GM19240 (cell line): ENCODE measurements around the gene LRRC61.
"Not testable (repeated sequence)": the region's sequence is repeated elsewhere in the genome, so short reads cannot be mapped to it uniquely, and the experiment has no call there.

Experiments used
- DNase-seq: peaks from one replicate; pipeline ENCODE4 v3.0.0; 2011; ENCODE audit warnings: low spot score; ENCODE audit not compliant: insufficient read length

The LRRC61 gene, protein sequence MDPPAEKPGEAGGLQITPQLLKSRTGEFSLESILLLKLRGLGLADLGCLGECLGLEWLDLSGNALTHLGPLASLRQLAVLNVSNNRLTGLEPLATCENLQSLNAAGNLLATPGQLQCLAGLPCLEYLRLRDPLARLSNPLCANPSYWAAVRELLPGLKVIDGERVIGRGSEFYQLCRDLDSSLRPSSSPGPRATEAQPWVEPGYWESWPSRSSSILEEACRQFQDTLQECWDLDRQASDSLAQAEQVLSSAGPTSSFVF

DNA sequence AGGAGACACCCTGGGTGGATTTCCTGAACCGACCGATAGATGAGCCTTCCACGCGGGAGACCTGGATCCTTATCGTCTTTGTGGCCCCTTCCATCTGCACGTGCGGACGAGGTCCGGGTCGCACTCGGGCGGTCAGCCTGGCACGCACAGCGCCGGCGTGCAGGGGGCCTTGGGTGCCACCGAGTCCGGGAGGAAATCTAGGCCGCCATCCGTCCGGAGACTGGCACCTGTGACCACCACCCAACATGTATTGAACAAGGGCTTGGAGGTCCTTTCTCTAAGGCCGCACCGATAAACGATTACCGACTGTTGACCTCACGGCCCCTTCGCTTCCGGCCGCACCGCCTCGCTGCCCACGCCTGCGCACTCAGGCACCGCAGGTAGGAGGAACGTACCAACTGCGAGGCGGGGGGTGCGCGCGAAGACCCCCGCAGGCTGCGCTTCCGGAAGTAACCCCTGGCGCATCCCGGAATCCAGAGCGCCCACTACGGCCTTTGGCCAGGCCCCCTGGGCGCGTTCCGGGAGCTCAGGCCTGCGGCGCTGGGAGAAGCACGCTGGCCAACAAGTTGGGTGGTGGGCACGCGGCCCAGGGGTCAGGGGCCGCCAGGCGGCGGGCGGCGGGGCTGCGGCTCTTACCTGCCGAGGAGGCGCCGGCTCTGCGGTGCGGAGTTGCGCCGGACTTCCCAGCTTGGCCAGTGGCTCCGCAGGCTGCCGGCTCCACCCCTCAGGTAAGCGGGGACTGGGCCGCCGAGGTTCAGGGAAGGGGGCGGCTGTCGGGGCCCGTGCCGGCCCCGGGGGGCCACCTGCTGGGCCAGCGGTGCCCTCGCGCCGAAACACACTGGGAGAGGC is at the start of gene LRRC61, which contains the start of gene ACTR3C:
LRRC61 (plus strand) TSS at position 523 of the 849 bp plus-strand sequence. CDS start 13,507 bp downstream, outside the sequence.
ACTR3C (minus strand) TSS at position 713 of the 849 bp plus-strand sequence. CDS start 28,249 bp downstream, outside the sequence.
- peak; percentile 43 for DNase-seq

DNA sequence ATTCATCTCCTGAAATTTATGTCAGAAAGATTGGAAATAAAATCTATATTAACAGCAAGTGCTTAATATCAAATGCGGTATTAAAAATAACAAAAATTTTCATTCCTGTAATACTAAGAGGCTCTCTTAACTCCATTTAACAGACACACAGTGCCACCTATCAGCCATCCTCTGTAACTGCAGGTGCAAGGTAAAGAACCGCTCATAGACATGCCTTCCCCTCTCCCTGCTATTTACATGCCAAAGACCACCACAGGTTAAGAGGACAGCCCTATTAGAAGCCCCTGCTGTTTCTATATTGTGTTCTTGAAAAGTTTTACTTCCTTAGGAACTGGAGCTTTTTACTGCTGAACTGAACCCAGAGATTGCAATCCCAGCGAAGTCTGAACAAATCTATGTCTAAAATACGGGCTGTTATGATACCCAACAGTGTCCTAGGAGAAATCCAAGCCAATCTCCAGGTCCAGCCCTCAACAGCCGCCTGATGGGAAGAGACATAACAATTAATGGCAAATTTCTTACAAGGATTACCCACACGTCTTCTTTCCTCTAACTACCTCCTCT is 46.9 kb upstream of the LRRC61 start:
- DNase-seq, result not testable (repeated sequence)

DNA sequence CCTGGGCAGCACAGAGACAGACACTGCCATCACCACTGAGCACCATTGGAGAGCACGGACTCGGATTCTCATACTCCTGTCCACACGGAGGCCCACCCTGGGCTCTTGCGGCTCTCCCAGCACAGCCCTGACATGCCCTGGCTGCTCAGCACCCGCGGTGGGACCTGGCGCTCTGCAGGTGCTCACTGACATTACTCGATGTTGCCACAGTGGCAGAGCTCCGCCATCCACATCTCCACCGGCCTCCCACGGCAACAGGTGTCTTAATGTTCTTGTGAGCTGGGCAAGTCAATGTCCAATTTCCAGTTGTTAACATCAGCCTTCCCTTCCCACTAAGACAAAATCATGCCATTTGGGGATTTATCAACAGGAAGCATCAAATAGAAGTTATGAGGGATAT is 44.8 kb upstream of the LRRC61 start:
- not testable (repeated sequence) for DNase-seq

DNA sequence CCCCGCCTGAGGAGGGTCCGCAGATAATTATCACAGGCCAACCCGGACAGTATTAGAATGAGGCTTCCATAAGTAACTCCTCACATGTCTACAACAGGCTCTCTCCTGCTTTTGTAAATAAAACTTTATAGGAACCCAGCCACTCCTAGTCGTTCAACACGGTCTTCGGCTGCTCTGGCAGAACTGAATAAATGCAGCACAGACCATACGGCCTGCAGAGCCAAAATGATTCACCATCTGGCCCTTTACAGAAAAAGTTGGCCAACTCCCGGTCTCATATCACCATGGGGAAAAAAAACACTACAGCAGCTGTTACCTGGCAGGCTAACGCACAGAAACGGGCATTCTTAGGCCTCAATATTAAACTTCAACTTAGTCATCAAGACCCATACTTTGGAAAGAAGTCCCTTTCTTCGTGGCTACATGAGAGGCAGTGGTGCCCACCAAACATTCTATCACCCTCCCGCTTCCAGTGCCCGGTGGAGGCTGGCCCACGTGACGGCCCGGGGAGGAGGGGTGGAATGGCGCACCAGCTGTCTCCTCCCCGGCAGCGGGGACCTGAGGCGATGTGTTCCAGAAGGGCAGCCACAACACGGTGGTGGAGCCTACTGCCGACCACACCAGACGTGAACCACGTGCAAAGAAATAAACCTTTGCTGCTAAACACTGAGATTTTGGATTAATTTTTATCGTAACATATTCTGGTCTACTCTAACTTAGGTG is 41.3 kb upstream of the LRRC61 start:
- DNase-seq, result not testable (repeated sequence)

DNA sequence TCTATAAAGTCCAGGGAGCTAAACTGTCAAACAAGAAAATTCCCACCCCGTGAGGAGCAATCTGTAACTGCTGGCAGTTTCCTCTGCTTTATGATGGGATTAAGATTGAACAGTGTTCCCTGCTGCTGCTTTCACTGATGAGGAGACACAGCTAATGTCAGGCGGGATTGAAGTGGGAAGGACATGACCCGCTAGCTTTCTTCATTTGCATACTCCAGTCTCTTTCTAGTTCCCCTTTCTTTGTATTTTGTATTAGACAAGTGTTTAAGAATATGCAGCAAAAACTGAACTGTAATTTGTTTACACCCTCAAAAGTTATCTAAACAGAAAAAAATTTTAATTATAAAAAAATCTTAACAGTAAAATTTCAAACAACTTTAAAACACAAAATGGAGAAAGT is 40.0 kb upstream of the LRRC61 start:
- DNase-seq, result not testable (repeated sequence)

DNA sequence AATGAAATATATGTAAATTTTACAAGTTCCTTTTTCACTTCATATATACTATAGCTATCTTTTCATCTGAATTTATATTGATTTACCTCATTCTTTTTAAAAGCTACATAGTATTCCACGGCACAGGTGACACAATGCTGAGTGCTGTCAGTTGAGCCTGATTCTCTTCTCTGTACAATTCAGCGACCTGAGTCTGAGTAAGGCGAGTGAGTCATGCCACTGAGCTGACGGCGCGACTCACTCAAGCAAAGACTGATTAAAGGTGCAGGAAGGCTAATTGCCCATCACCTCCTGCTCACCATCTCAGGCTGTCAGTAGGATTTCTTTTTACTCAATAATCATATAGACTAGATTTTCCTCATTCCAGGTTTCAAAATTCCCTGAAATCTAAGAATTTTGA is 39.5 kb upstream of the LRRC61 start:
- not testable (repeated sequence) for DNase-seq

DNA sequence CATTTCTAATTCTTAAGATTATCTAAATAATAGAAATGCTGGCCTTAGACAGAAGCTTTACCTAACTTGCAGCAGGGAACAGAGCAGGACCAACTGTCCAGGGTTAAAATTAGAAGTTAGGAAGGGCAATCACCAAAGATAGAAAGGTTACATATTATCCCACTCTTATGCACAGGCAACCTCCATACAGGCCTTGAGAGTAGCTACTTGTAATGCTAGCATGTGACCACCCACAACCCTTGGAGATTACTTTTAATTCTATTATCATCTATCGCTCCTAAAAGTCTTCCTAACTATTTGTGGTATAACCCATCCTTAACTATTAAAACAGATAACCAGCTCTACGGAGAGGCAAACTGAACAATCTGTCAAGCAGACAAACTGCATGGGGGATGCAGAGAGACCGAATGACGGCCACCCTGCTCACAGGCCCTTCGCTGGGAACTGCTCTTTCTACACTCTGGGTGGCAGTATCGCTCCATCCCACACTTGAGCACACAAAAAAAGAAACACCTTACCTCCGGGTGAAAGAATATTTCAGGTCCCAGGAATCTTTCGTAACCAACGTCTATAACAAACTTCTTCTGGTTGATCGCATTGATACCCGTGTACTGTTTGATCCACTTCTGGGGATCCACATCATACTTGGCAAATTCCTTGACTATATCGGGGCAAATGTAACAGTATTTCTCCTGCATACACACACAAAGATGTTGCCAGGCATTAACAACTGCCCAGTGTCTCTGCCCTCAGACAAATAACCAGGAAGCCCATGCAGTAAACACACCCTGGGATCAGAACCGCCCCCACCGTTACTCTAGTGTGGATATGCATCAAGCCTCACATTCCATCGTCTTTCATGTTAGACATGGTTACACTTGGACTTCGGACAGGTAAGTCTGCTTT is 37.1 kb upstream of the LRRC61 start:
- DNase-seq, result not testable (repeated sequence)

DNA sequence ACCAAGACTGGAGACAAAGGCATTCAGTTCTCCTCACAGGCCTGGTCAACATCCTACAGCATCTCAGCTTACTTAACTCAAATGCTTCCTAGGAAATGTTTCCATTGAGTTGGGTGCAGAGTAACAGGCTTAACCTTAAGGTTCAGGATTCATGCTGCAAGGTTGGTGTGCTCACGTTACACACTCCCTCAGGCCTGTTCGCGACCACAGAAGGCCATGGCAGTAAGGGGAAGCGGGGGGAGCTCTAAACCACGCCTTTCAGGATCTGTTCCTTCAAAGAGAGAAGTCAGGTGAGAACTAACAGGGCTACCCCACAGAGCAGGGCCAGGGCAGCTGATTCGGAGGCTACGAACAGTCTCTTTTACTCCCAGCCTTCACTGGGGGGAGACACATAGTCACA is 35.3 kb upstream of the LRRC61 start:
- DNase-seq, result not testable (repeated sequence)

DNA sequence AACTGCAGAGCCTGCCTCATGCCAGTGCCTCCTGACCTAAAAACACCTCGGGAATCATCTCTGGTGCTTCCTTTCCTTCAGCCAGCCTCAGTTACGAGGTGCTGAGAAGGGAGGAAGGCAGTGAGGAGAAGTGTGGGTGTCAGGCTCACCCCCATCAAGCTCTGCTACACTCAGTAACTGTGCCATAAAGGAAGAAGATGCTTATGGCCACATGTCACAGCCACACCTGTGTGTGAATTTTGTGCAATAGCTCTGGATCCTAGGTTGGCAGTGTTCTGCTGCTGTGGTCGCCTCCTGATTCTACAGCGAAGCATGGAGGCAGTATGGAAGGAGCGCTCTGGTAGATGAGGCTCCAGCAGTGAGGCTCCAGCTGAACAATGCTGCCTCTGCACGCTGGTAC is 34.3 kb upstream of the LRRC61 start:
- not testable (repeated sequence) for DNase-seq

DNA sequence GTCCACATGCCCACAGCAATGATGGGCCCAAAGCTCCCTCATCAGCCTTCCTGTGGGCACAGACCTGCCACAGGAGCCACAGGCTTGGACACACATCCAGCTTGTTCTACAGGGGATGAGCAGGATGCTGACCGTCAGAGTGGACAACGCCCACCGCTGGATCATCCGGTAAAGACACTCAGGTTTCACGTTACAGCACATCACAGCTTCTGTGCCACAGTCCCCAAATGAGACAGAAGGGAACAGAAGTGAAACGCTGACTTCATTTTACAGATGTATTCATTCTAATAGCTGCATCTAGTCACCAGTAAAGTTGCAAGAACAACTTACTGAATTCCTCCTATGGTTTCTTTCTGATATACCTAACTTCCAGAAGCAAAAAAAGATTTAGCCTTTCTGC is 32.8 kb upstream of the LRRC61 start:
- DNase-seq, result not testable (repeated sequence)

DNA sequence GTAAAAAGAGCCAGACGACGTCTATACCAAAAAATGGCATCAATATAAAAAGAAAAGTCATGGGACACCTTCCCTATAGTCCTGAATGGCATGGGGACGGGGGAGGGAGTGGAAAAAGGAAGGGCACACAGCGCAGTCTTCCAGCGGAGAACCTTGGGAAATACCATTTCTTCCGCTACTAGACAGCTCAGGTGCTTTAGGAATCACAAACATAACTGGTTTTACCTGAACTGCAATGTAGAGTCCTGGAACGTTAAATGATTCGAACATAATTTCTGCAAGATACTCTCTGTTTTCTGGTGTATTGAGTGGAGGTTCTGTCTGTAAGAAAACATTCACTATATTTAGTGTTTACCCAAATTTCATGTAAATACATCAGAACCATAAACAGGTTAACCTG is 28.1 kb upstream of the LRRC61 start:
- not testable (repeated sequence) for DNase-seq

DNA sequence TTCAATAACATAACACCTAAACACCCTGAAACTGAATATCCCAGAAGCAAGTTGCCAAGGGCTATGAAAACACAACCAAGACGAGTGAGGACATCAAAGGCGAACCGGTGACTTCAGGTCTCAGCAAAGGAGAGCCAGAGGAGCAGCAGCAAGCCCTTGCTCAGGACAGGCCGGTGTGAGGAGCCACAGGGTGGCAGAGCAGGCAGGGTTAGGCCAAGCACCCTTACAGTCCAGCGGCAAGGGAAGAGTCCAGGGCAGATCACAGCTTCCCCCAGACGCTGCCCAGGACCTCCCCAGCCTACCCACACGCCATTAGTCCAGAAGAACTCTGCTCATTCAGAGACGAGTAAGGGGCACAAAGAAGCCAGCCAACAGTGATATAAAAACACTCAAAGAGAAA is 27.5 kb upstream of the LRRC61 start:
- DNase-seq, result not testable (repeated sequence)

DNA sequence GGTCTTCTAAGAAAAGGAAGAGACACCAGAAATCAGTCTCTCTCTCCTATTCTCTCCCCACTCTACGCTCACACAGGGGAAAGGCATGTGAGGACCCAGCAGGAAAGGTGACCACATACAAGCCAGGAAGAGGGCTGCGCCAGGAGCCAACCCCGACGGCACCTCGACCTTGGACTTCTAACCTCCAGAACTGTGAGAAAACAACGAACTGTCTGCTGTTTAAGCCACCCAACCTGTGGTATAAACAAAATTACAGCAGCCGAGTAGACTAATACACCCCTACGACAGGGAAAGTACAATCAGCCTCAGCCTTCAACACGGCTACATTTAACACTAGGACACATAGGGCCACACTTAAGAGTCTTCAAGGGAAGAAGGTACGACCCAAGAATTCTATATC is 26.4 kb upstream of the LRRC61 start:
- DNase-seq, result not testable (repeated sequence)

DNA sequence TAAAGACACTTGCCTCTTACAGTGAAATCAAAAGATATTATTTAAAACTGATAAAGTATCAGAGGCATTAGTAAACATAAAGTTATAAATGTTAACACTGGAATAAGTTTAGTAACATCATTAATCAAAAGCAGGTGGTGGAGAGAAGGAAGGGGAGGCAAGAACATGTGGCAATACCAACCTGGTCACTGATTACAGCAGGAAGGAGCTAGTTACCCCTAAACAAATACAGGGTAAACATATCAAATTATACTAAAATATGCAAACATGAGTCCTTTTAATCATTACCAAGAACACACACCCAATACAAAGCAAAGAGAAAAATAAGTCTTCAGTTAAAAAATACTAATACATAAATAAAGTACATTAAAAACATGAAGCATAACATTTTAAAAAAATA is 25.2 kb upstream of the LRRC61 start:
- DNase-seq, result not testable (repeated sequence)

DNA sequence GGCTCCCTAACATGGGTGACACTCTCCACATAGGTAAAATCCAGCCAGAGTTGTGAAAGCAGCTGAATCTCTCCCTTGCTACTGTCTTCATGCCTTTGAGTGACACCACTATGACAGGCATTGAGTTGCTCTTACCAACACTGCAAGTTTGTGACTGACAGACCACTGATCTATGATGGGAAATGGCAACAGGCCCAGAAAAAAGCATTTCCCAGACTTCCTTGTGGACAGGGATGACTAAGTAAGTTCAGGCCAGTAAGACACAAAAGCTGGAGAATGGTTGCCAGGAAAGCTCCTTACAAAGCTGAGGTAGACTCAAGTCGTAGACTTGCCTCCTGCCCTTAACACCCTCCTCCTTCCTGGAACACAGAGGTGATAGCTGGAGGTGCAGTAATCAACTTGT is 20.2 kb upstream of the LRRC61 start:
- DNase-seq, result not testable (repeated sequence)

DNA sequence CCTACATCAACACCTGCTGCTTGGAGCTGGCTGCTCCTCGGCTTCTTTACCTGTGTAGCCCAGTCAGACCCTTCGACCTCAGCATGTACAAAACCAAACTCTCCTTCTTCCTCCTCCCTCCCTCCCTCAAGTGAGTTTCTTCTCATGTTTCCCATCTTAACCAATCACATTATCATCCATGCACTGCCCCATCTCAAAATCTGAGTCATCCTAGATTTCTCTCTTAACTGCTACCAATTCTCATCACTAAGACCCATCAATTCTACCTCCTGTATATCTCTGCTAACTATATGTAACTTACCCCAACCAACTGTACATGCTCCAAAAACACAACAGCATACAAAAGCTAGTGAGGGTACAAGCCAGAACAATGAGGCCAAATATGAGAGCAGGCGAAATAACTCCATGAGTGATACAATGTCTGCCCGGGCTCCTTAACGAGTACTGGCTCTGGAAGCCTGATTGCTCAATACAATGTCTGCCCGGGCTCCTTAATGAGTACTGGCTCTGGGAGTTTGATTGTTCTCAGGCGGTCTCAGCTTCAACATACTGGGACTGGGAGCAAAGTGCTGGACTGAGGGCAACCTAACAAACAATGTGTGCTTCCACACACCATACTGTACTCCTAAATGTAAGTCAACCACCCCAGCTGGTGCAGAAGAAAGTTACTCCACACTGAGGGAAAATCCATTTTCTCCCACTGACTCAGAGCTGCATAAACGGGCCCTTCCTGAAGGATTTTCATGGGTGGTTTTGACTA is 18.5 kb upstream of the LRRC61 start:
- not testable (repeated sequence) for DNase-seq

DNA sequence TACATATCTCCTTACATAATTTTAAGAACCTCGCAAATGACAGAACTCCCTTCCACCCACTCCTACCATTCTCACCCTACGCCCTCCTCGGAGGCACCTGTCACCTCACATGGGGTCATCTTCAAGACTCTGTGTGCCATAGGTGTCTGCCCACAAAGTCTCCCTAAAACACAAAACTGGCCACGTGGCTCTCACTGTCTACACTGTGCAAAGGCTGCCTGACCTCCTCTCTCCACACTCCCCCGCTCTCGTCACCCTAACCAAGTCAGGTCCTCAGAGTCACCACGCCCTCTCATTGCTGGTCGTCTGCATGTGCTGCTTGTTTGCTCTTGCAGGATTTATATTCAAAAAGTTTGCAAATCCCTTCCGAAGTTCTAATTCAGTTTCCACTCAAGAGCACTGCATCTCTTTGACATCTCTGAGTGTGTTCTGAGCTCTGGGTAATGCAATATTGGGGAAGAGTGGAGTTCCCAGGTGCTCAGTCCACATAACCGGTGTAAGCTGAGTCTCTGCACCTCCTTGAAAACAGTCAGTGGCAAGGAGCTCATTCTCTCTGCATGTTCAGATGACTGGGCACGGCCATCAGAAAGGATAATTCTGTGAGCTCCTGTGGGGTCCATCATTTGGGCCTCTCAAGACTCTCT is 17.8 kb upstream of the LRRC61 start:
- not testable (repeated sequence) for DNase-seq

DNA sequence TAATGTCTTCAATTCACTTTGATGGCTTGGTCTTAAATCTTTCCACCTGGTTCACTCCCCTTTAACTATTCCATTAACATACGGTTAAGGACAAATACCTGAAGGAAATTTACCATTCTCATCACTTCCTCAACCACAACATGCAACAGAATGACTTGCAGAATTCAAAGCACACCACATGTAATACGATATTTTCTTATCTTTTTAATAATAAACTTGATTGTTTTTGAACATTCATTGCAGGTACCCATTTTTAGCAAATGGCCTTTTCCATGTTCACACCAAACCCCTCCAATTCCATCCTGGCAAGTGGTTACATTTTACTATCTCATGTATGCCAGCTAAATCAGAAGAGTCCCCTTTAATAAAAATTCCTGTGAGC is 17.3 kb upstream of the LRRC61 start:
- not testable (repeated sequence) for DNase-seq

DNA sequence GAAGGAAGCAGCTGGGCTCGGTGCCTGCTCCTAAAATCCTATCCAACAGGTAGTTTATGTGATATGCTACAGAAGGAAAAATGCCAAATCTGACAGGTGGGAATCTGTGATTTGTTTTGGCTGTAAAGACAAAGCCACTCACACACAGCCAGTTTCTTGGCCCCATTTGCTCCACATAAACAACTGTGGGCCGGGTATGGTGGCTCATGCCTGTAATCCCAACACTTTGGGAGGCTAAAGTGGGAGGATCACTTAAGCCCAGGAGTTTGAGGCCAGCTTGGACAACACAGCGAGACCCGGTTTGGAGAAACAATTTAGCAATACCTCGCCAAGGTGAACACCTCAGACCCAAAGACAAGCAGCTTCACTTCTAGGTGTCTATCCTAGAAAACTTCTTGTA is 16.8 kb upstream of the LRRC61 start:
- not testable (repeated sequence) for DNase-seq
